Nasal cavity respiratory epithelium epithelial cell of viscerocranial mucosa (primary cell): ENCODE results near the gene GM2A. TPM values are rescaled to one million over a fixed set of nuclear protein-coding genes. Genes with fewer than 3 reads are reported as not detected.

ENCODE experiments used
- total RNA-seq: library from RNA; depleted of rRNA; stranded (reverse); fragments of >200 nt; gene quantifications from 2 replicates; pipeline ENCODE4 v1.2.3, GENCODE V29; 2014

Gene GM2A
- total RNA-seq: 95.7 and 138 TPM in 2 replicates

DNA sequence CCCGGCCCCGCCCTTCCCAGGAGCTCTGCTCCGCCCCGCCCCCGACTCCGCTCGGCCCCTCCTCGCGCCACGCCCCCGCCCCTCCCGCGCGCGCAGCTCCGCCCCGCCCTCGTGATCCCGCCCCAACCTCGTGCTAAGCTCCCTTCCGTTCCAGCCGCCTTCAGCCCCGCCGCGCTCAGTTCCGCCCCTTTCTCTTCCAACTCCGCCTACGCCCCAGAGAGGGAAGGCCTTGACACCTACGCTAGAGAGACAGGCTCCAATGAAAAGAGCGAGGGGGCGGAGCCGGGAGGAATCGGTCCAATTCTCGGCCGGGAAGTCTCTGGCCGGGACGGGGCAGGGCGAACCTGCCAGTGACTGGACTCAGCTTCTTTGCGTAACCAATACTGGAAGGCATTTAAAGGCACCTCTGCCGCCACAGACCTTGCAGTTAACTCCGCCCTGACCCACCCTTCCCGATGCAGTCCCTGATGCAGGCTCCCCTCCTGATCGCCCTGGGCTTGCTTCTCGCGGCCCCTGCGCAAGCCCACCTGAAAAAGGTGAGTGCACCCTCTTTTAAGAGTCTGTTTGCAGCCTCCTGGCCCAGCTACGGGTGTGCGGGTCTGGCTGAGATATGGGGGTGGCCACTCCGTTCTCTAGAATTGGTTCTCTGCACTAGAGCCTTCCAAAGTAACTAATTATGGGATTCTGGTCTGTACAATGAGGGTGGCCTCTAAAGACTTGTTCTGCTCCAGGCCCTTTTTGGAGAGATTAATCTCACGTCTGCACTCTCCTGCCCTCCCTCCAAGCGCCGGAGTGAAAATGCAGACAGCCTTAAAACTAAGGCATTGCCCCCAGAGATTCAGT lies at the start of gene GM2A:
Gene GM2A (plus strand): TSS at position 424 of the 843 bp plus-strand sequence. CDS start 32 bp downstream, at position 456.

DNA sequence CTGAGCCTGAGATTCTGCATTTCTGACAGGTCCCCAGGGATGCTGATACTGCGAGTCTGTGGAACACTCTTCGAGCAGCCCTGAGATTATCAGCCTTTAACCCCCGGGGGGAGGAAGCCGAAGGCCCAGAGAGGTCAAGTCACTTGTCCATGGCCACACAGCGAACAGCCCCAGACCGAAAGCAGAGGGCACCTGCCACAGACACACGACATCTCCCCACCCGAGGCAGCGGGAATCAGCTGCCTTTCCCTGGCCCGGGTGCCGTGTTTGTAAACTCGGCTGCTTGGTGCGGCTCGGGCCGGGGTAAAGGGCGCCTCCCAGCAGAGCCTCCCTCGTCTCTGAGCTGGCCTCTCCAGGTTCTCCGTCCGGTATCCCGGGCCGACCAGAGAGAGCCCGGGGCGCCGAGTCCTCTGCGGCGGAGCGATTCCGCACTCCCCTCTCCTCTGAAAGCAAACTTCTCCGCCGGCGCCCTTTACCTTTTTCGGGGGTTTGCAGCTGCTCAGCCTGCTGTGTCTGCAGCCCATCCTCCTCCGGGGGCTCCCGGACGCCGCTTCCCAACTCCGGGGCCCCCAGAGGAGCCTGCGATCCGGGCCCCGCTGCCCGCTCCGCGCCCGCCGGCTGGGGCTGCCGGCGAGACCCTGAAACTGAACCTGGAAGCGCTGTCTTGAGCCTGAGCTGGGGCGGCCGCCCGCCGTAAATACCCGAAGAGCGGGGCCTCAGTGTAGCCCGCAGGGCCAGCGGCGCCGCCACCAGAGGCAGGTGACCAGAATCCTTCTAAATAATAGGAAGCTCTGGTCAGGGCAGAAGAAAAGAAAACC lies 29.3 kb upstream of the GM2A start, which contains the start of gene CCDC69:
Gene CCDC69 (minus strand): TSS at position 646 of the 818 bp plus-strand sequence. CDS start 122 bp downstream, at position 524.

DNA sequence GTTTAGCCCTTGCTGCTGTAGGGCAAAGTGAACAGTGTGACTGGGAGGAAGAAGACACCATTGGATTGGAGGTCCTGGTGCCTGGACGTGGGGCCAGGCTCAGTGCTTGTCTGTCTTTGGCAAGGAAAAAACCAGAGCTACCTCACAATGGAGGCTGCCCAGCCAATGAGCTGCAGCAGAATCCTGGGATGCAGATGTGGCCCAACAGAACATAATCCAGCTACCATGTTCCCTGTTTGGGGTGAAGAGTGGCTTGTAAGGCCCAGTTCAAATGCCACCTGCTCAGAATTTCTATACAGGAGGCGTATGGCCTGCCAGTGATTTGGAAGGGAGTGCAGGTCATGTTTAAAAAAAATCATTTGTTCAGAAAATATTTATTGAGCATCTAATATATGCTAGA lies 50.7 kb downstream of the GM2A start, which contains the start of gene SLC36A3:
Gene SLC36A3 (minus strand): TSS at position 101 of the 400 bp plus-strand sequence. CDS start 412 bp downstream, outside the sequence.

Other genes with a start within 250 kb of the GM2A start
- 43.1 and 63.4 TPM in 2 replicates for gene GPX3, start 232.6 kb upstream of the GM2A start, total RNA-seq
- gene TNIP1, start 172.2 kb upstream of the GM2A start, total RNA-seq: 92.6 and 212 TPM in 2 replicates
- 8.2 and 18.9 TPM in 2 replicates for gene ANXA6, start 95.4 kb upstream of the GM2A start, total RNA-seq
- gene CCDC69, start 29.1 kb upstream of the GM2A start, total RNA-seq: 2.1 and 5.6 TPM in 2 replicates
- gene SLC36A3, start 50.6 kb downstream of the GM2A start, total RNA-seq: not detected in 2 replicates
- gene SLC36A2, start 94.4 kb downstream of the GM2A start, total RNA-seq: not detected in 2 replicates
- gene SLC36A1, start 194.4 kb downstream of the GM2A start, total RNA-seq: 2.7 and 9.8 TPM in 2 replicates